Measurements from ENCODE around the gene NAPG.

DNA sequence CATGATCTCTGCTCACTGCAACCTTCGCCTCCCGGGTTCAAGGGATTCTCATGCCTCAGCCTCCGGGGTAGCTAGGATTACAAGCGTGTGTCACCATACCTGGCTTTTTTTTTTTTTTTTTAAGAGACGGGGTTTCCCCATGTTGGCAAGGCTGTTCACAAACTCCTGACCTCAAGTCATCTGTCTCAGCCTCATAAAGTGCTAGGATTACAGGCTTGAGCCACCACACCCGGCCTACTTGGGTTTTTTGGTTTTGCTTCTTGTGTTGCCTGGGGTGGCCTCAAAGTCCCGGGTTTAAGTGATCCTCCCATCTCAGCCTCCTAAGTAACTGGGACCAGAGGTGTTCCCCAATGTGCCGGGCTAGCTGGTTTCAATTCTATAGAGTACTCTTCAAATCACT is 64.6 kb downstream of the NAPG start:
- TF ChIP-seq, protein P1, sequence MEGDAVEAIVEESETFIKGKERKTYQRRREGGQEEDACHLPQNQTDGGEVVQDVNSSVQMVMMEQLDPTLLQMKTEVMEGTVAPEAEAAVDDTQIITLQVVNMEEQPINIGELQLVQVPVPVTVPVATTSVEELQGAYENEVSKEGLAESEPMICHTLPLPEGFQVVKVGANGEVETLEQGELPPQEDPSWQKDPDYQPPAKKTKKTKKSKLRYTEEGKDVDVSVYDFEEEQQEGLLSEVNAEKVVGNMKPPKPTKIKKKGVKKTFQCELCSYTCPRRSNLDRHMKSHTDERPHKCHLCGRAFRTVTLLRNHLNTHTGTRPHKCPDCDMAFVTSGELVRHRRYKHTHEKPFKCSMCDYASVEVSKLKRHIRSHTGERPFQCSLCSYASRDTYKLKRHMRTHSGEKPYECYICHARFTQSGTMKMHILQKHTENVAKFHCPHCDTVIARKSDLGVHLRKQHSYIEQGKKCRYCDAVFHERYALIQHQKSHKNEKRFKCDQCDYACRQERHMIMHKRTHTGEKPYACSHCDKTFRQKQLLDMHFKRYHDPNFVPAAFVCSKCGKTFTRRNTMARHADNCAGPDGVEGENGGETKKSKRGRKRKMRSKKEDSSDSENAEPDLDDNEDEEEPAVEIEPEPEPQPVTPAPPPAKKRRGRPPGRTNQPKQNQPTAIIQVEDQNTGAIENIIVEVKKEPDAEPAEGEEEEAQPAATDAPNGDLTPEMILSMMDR (IDR thresholded peaks at IDR 0.05; ENCODE audit: insufficient read depth, low read depth, low read length): no peak
- TF ChIP-seq EZH2 (IDR thresholded peaks at IDR 0.05; ENCODE audit: insufficient read depth, low read length): no peak

Measured in astrocyte (in vitro differentiated cells and primary cell).